22Rv1 (cell line): ENCODE measurements around the gene VRK2.
"Not testable (repeated sequence)": the region's sequence is repeated elsewhere in the genome, so short reads cannot be mapped to it uniquely, and the experiment has no call there.

Experiments
- ZFX ChIP-seq: fragments of 450-650 bp; IDR thresholded peaks from 2 replicates; pipeline ENCODE4 v1.6.1; 2017; ENCODE audit warnings: antibody characterized with exemption, borderline replicate concordance
- TF ChIP-seq, protein P1 (sequence below): fragments of 450-650 bp; IDR thresholded peaks from 2 replicates; pipeline ENCODE4 v1.5.1; 2017; ENCODE audit warnings: mild to moderate bottlenecking

GRCh38 chr2:58187022-58187421 is 140.4 kb downstream of the VRK2 start:
- TF ChIP-seq, protein P1, sequence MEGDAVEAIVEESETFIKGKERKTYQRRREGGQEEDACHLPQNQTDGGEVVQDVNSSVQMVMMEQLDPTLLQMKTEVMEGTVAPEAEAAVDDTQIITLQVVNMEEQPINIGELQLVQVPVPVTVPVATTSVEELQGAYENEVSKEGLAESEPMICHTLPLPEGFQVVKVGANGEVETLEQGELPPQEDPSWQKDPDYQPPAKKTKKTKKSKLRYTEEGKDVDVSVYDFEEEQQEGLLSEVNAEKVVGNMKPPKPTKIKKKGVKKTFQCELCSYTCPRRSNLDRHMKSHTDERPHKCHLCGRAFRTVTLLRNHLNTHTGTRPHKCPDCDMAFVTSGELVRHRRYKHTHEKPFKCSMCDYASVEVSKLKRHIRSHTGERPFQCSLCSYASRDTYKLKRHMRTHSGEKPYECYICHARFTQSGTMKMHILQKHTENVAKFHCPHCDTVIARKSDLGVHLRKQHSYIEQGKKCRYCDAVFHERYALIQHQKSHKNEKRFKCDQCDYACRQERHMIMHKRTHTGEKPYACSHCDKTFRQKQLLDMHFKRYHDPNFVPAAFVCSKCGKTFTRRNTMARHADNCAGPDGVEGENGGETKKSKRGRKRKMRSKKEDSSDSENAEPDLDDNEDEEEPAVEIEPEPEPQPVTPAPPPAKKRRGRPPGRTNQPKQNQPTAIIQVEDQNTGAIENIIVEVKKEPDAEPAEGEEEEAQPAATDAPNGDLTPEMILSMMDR: not testable (repeated sequence)
- not testable (repeated sequence) for TF ChIP-seq ZFX
